SIG-M5 (cell line): ENCODE measurements around the gene SKIC8.

Source experiments
- DNase-seq: peaks from one replicate; lab custom pipeline; 2025; lab: John Stamatoyannopoulos, UW

SKIC8 gene

GRCh38 chr15:78321786-78322185 is 22.4 kb upstream of the SKIC8 start:
- no peak for DNase-seq

GRCh38 chr15:78321041-78321570 is 21.7 kb upstream of the SKIC8 start:
- DNase-seq: no peak

DNA sequence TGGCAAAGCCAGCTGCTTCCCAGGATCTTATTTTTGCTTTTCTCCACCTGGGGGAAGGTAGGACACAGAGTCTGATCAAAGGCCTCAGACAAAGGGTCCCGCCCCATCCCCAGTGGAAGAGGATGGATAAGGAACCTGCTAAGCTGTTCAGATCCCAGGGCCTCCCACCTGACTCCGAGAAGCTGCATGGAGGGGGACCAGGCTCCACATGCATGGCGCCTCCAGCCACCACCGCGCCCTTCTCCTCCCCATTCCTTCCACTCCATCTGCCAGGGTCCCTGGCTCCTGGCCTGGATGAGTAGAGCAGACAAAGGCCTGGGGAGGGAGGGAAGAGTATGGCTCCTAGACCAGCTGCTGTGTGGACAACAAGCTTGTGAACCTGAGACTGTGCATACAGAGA is 20.8 kb upstream of the SKIC8 start:
- DNase-seq: no peak

- no peak for DNase-seq
Measured at GRCh38 chr15:78319588-78319987, 20.2 kb upstream of the SKIC8 start.

DNA sequence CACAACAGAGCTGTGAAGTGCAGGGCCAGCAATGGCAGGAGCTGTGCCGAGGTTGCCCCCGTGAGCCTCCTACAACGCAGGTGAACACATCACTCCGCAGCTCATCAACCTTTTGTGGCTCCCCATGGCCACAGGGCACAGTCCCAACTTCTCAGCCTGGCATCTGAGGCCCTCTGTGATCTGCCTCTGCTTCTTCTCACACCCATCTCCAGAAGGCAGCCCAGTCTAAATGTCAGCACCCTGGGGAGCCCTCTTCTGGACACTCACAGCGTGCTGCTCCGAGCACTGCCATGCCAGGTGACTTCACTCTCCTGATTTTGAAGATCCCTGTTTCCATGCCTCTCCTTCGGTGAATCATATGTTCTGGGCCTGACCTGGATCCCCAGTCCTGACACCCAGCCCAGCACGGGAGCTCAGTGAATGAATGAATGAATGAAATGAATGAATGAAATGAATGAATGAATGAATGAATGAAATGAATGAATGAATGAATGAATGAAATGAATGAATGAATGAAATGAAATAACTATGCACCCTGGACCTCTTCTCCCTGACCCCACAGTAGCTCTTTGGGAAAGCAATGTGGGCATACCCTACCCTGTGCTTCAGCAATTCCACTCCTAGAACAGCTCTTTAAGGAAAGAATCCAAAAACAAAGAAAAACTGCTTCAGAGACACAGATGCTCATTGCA is 17.9 kb upstream of the SKIC8 start:
- no peak for DNase-seq

DNA sequence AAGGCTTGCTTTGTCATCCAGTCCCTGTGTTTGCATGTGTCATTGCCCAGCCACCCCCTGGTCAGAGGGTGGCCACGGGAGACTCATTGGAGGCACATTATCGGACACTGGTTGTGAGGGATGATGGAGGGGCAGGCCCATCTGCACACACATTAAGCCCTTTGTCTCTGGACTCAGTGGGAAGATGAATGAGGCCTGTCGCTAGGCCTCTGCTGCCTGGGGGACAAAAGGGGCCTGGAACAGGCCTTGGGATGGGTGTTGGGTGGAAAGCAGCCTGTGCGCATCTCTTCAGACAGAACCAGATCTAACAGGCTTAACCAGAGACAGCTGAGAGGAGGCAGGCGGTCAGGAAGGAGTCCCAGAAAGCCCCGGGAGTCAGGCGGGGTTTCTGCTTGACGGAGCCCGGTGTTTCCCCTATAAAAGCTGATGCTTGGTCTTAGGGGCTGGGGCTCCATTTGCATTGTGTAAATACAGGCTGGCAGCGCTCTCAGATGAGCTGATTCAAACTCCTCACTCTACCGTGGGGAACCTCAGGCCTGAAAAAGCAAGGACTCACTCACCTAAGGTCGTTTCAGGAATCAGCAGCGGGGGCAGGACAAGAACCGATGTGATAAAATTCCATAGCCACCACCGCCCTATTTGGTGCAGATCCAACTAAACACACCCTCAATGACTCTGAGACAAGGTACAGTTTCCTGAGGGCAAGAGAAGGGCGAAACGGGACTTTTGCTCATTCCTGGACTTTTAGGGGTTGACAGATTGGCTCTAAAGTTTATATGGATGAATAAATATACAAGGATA is 17.1 kb upstream of the SKIC8 start:
- DNase-seq: no peak

DNA sequence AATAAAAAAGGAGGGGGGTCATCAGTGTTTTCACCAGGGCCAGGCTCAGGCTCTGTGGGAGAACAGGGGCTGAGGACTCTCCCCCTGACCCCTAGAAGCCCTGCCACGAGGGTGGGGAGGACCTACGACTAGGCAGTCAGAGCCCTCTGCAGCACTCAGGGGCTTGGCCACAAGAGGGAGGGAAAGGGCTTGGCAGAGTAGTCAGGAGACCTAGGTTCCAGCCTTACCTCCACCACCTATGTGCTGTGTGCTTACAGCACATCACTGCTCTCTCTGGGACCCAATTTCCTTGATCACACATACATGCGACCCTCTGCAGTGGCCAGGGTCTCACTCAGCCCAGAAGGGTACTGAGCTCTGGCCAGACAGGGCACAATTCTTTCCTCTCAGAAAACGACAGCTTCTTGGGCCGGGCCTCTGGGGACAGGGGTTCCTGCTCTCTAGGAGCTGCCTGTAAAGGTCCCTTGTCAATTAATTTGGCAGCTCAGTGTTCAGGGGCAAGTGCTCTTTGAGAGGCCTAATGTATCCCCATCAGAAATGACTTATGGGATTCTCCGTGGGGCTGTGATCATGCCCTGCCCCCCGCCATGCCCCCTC is 16.4 kb upstream of the SKIC8 start:
- no peak for DNase-seq

- no peak for DNase-seq
Measured at GRCh38 chr15:78314181-78314581, 14.8 kb upstream of the SKIC8 start.

DNA sequence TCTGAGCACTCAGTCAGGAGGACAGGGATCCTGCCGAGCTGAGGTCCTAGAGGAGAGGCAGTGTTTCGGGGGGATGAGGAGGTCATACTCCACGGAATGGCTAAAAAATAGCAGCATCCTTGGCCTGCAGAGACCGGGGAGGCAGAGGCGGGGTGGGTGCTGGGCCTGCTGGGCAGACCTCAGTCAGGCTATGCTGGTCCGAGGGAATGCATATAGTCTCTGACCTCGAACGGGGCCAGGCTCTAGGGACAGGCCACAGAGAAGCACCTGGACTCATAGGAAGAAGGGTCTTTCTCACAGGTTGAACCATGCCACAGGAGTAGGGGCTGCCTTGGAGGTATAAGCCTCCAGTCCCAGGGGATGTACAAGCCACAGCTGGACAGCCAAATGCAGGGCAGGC is 14.0 kb upstream of the SKIC8 start:
- no peak for DNase-seq

DNA sequence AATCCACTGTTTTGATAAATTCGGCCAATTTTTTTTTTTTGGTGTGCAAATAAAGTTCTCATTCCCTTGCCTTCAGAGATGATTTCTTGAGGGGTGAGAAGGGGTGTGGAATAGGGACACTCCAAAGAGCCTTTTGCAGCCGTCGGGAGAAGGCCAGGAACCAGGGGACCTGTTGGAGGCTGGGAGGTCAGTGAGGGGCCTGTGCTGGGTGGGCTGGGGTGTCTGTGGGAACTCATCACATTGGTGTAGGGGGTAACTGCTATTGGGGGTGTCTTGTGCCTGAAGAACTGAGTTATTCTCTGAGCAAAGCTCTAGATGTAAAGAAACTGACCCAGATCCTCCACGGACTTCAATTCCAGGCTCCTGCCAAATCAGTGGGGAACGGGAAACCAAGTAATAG is 13.5 kb upstream of the SKIC8 start:
- DNase-seq: no peak

- DNase-seq: no peak
Measured at GRCh38 chr15:78312536-78312935, 13.1 kb upstream of the SKIC8 start.

DNA sequence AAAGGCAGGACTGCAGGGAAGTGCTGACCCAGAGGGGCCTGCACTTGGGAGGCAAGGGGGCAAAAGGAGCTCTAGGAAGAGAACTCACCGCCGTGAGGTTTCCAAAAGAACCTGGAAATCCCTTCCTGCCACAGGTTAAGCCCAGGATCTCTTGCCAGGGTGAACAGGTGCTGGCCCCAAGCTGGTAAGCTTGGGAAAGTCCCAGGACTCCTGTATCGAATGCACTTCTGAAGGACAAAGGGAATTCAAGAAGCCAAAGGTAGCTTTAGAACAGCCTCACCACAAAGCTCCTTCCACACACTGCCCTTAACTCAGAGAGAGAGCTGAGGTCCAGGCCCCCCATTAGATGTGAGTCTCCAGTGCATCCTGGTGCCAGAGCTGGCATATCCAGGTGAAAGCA is 11.9 kb upstream of the SKIC8 start:
- no peak for DNase-seq

- DNase-seq: no peak
Measured at GRCh38 chr15:78308422-78309032, 9.1 kb upstream of the SKIC8 start.

DNA sequence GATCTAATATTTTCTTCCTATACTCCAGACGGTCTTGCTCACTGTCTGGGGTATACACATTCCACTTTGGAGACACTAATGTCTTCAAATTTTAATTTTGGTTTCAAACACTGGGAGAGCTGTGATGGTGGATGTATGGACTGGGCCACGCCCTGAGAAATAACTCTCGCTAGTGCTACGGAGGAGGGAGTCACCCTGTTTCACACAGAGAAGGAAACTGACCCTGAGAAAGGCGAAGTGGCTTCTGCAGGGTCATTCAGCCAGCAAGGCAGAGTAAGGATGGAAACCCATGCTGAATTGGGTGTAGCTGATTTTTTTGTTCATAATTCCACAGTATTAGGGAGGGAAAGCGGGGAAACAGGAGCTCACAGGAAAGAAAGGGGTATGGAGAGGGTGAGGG is 8.6 kb upstream of the SKIC8 start:
- DNase-seq: no peak

GRCh38 chr15:78306176-78306774 is 6.9 kb upstream of the SKIC8 start:
- DNase-seq: no peak

DNA sequence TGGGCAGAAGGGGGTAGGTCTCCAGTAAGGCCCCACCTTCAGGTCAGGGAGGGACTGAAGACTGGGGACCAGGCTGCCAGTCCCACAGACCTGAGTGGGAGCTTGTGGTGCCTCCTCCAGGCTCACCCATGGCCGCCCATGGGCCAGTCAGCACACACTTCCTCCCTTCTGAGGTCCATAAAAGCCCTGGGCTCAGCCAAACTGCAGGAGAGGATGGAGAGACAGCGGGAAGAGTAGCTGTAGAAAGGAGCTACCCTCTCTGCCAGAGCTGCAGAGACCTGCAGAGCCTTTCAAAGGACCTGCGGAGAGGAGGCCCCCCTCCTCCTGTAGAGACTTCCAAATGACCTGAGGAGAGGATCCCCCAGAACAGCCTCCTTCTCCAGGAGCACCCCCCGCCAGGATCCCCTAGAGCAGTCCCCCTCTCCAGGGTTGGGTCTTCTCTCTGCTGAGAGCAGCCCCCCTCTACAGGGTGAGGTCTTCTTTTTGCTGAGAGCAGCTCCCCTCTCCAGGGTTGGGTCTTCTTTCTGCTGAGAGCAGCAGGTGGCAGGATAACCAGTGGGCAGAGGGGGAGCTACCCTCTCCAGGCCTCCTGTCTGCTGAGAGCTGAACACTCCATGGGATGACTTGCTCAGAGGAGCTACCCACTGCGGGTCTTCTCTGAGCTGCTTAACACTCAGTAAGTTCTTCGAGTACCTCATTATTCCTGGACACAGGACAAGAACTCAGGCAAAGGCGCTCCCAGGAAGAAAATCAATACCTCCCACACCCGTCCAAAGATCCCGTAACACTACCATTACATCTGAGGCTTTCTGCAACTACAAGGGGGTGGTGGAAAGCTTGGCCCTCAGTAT is 5.0 kb upstream of the SKIC8 start:
- DNase-seq: no peak

DNA sequence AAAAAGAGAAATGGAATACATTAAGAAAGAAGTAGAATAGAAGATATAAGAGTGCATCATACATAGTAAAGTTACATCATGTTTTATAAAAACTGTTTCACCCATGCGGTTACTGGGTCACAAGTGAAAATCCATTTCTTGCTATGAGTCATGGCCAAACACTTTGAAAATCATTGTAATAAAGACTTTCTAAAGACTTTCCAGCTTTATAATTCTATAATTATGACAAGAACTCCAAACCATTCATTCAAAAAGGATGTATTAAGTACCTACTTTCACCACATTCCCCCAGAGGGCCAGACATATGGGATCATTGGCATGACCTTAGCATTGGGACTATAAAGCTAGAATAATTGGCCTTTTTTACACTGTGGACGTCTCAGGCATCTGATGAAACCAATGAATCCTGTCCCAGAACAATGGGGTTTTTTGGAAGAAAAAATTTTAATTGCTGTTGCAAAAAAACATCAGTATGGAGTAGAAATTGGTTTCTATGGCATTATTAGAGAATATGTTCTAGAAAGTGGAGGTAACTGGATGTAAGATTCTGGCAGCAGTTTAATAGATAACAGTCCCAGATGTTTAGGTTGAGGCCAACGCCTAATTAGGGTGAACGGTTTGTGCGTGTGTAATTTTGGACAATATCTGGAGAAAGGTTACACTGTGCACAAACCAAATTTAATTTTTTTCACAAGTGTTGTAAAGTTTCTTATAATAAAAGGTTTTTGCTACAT is 3.3 kb upstream of the SKIC8 start:
- peak; percentile 71 for DNase-seq

DNA sequence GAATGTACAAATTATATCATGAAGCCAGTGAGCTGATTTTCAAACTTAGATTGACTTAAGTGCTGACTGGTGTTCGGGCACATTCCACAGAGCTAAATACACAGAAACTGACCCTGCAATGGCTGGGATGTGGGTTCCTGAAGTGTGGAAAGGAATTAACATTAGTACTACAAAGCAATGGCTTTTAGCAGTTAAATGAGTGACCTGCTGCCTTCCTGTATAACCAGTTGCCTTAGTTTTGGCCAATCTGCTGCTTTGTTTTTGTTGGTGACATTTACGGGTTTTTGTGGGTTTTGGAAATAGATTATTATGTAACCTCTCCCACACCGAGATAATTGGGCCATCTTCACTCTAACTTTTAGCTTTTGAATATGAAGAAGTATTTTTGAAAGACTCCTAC is 2.4 kb upstream of the SKIC8 start:
- DNase-seq: peak; percentile 86

- DNase-seq: no peak
Measured at GRCh38 chr15:78301326-78301725, 1.9 kb upstream of the SKIC8 start.

- DNase-seq: no peak
Measured at GRCh38 chr15:78292219-78292618, 7.2 kb downstream of the SKIC8 start.

DNA sequence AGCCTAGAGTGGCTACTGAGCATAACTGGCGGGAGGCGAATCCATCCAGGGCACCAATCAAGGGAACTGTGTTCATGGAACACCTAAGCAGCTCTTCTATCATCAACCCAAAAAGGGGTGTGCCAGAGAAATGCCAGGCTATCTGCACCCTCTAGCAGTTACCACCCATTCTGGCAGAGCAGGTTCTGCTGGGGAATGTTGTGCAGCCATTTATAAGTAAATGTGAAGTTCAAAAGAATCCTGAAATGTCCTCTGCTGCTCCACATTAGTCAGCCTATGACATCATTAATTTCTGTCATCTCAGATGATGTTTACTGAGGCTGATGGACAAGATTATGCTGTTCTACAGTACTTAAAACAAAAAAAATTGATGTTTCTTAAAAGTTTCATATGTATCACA is 7.7 kb downstream of the SKIC8 start:
- DNase-seq: no peak
